ENCODE data around the gene FNDC3B. TPM values are rescaled to one million over a fixed set of nuclear protein-coding genes. Genes with fewer than 3 reads are reported as not detected.

Gene FNDC3B
- total and polyA plus RNA-seq, 2 of the 8 experiments (the other 6 are each of a cell fraction or from before 2014, with no cell fraction given) = 14.1 to 44.4 TPM

DNA sequence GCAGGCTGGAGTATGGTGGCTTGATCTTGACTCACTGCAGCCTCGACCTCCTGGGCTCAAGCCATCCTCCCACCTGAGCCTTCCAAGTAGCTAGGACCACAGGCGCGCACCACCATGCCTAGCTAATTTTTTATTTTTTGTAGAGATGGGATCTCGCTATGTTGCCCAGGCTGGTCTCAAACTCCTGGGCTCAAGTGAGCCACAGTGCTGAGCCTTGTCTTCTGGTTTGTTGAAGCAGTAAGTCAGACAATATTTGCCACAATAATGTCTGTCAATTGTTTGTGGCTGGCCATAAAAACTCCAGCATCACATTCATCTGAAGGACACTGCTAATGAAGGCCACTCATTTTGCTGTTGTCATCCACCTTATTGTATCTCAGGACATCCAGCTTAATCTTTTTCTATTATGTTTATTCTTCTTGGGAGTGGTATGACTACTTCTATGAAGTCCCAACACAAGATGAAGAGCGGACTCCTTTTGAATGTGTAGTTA, 185.9 kb downstream of the FNDC3B start (continued):
- no peak for TF ChIP-seq EZH2 (IDR thresholded peaks at IDR 0.05; ENCODE audit: low read depth, low read length, severe bottlenecking)
- TF ChIP-seq SUZ12 (IDR thresholded peaks at IDR 0.05; ENCODE audit: low read length) = no peak
- TF ChIP-seq TAF1 (IDR thresholded peaks at IDR 0.05; ENCODE audit: low read depth, low read length) = no peak
- TF ChIP-seq NANOG (IDR thresholded peaks at IDR 0.05; ENCODE audit: insufficient read depth, low read depth, low read length, poor library complexity, severe bottlenecking) = no peak
- TF ChIP-seq, protein P1, sequence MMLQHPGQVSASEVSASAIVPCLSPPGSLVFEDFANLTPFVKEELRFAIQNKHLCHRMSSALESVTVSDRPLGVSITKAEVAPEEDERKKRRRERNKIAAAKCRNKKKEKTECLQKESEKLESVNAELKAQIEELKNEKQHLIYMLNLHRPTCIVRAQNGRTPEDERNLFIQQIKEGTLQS (IDR thresholded peaks at IDR 0.05; ENCODE audit: insufficient read depth, low read depth, low read length) = no peak
